AG04449 (cell line): ENCODE results near the gene GRIN2C.
A peak's percentile ranks its signal among the peaks of the same experiment; 100 is the strongest.

Experiments used
- CTCF ChIA-PET: fragments of 350-600 bp; formaldehyde crosslinking; extraction: SDS; loops from one replicate; lab custom pipeline; 2021; ENCODE audit warnings: antibody characterized with exemption; lab: Yijun Ruan, JAX
- POLR2A ChIA-PET: fragments of 400-600, 350-600 bp; formaldehyde crosslinking; extraction: SDS; loops from one replicate; lab custom pipeline; 2020; ENCODE audit warnings: antibody characterized with exemption, inconsistent platforms; lab: Yijun Ruan, JAX
- DNase-seq: peaks from one replicate; pipeline ENCODE4 v3.0.0-alpha.2; 2010; ENCODE audit warnings: low read depth, low spot score
- H3K4me3 ChIP-seq: 2 replicates; pipeline ENCODE4 v1.5.1; 2011; ENCODE audit warnings: low read depth, mild to moderate bottlenecking, control low read depth, low read length
- TF ChIP-seq, protein P1 (sequence below): IDR thresholded peaks from one replicate; pipeline ENCODE4 v1.5.1; 2011; ENCODE audit warnings: mild to moderate bottlenecking, moderate library complexity, low read length, control low read depth, inconsistent platforms; ENCODE audit not compliant: insufficient read depth; ENCODE audit errors: missing control alignments

Gene GRIN2C

DNA sequence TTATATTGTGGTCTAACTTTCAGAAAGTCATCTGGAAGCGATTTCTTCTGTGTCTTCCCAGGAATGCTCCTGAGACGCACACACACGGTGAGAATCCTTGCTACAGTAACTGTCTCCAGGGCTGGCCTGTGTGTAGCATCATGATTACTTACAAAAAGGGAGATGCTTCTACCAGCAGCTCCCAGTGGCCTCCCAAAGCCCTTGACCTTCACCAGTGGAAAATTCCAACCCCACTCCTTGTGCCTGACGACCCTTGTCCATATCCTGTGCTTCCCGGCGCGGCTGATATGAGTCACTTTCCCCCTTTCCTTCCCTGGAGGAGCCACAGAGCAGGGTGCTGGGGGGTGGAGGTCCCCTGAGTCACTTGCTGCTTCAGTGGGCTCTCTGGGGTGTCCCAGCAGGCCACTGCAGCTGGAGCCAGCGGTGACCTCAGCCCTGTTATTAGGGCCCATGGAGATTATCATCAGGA, 61.4 kb downstream of the GRIN2C start:
- TF ChIP-seq, protein P1, sequence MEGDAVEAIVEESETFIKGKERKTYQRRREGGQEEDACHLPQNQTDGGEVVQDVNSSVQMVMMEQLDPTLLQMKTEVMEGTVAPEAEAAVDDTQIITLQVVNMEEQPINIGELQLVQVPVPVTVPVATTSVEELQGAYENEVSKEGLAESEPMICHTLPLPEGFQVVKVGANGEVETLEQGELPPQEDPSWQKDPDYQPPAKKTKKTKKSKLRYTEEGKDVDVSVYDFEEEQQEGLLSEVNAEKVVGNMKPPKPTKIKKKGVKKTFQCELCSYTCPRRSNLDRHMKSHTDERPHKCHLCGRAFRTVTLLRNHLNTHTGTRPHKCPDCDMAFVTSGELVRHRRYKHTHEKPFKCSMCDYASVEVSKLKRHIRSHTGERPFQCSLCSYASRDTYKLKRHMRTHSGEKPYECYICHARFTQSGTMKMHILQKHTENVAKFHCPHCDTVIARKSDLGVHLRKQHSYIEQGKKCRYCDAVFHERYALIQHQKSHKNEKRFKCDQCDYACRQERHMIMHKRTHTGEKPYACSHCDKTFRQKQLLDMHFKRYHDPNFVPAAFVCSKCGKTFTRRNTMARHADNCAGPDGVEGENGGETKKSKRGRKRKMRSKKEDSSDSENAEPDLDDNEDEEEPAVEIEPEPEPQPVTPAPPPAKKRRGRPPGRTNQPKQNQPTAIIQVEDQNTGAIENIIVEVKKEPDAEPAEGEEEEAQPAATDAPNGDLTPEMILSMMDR = no peak
- ChIA-PET CTCF (interaction anchor here (1.0 to 21.5 kb wide), 6 partner anchors 9 to 162 kb away, joined by 3 to 692 read pairs (median 6); partner anchors contain the start of gene GRIN2C), POLR2A (no interaction called here)
- peak; percentile 19 for DNase-seq
- no peak overlapping the region for H3K4me3 ChIP-seq

DNA sequence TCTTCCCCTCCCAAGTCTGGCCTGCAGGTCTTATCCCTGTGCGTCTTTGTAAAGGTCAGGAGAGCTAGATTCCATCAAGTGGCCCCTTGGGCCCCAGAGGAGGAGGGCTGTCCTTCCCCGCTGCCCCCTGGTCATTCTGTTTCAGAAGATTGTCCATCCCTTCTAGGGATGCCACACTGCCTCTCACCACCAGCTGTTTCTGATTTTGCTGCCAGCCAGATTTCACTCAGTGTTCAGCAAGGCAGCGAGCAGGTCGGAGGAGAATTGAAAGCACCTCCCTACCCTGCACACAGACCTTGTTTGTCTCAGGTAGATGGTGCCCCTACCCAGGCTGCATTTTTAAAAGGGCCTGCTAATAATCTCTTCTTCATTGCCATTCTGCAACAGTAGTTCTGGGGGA, 61.9 kb downstream of the GRIN2C start:
- TF ChIP-seq, protein P1 = no peak
- ChIA-PET POLR2A (no interaction called here), CTCF (interaction anchor here (1.0 to 21.5 kb wide), 6 partner anchors 9 to 163 kb away, joined by 3 to 692 read pairs (median 6); partner anchors contain the start of gene GRIN2C)
- H3K4me3 ChIP-seq = no peak overlapping the region
- no peak for DNase-seq

DNA sequence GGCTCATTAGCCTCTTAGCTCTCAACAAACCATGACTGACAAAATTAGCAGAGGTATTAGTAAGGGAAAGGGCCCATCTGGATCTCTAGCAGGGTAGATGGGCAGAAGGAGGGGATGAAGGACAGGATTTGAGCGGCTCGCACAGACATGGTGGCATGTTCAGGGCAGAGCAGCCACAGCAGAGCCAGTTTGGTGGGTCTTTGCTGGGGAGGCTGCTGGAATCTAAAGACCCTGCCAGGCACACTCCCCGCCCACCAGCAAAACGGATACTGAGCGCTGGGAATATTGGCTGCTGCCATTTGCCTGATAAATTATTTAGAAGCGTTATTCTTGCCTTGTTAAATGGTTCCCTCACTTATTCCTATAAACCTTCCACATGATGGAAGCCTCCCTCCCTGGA, 62.8 kb downstream of the GRIN2C start:
- TF ChIP-seq, protein P1 = no peak
- CTCF ChIA-PET = interaction anchor here (1.2 to 21.5 kb wide), 4 partner anchors 8 to 164 kb away, joined by 3 to 692 read pairs (median 6); partner anchors contain the start of gene GRIN2C
- POLR2A ChIA-PET = interaction anchor here (1.1 kb wide), 1 partner anchor 20 kb away, joined by 4 read pairs; the partner anchor contains the start of gene NAT9
- DNase-seq = no peak
- H3K4me3 ChIP-seq = no peak overlapping the region

DNA sequence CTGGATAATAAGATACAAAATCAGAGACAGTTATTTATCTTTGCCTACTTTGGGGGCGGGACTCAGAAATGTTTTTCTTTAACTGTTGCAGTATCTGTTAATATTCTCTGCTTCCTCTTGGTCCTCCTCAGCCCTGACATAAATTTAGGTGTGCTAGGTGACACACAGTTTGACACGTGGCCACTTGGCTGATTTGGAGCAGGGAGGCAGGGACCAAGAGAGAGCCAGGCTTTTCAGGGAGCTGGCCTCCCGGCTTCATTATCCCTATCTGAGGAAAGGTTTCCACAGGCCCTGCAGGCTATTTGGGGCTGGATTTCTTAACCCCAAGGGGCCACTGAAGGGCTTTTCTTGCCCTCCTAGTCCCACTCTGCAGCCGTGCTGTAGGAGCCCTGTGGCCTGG, 63.5 kb downstream of the GRIN2C start:
- no peak for DNase-seq
- ChIA-PET POLR2A (interaction anchor here (1.1 kb wide), 1 partner anchor 20 kb away, joined by 4 read pairs; the partner anchor contains the start of gene NAT9), CTCF (interaction anchor here (1.2 to 21.5 kb wide), 4 partner anchors 12 to 162 kb away, joined by 5 to 692 read pairs (median 54); partner anchors contain the start of genes GRIN2C and NAT9)
- TF ChIP-seq, protein P1 = no peak
- H3K4me3 ChIP-seq = no peak overlapping the region

DNA sequence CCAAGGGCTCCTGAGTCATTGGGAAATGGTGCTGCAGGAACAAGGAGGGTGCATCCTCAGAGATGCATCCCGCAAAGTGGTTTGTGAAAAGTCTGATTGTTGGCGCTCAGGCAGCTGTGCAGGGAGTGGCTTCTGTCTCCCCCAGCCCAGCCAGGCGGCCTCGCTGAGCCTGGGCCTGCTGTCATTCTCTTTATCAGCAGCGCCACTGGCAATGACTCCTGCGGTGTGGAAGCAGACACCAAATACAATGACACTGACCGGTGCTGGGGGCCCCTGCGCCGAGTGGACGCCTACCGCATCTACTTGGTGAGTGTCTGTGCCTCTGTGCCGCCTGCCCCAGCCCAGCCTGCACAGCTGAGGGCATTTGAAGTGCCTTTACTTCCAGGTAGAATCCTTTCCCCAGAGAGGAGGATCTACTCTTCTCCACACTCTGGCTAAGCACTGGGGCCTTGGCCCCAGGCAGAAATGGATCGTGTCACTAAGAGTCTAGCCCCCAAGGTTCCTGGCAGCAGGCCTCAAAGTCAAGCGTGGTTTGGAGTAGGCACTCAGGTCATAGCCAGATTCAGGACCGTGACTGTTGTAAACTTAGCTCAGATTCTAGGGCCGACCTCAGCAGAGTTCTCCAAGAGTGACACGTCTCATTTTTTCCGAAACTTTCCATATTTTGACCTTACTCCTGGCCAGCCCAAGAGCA, 64.2 kb downstream of the GRIN2C start:
- DNase-seq = no peak
- CTCF ChIA-PET = interaction anchor here (0.6 to 21.5 kb wide), 7 partner anchors 11 to 163 kb away, joined by 3 to 692 read pairs (median 7); partner anchors contain the start of genes GRIN2C and NAT9
- no peak overlapping the region for H3K4me3 ChIP-seq
- POLR2A ChIA-PET = no interaction called here
- TF ChIP-seq, protein P1 = no peak

DNA sequence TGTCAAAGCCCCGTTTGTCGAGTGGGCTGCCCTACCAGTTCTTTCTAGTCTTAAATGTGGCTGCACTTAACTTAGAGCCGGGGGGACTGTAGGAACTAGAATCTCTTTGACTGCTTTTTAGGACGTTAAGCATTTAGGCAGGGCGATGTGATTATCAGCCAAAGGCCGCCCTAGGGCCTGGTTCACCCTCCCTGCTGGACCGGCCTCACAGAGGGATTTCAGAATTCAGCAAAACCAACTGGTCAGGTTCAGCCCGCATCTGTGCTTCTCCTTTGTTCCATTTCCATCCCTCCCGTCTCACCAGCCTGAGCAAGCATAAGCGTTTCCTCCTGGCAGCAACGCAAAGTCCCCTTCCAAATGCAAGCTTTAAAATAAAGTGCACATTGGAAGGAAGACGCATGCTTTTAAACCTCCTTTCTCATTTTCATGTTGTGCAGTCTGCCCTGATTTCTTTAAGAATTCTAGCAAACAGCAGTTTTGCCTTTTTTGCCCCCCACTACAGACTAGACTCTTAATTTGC, 67.0 kb downstream of the GRIN2C start:
- ChIA-PET CTCF (interaction anchor here (1.1 to 21.5 kb wide), 15 partner anchors 8 to 166 kb away, joined by 3 to 692 read pairs (median 25); partner anchors contain the start of genes GRIN2C and NAT9), POLR2A (no interaction called here)
- no peak for DNase-seq
- TF ChIP-seq, protein P1 = no peak
- H3K4me3 ChIP-seq = no peak overlapping the region
